ENCODE results near the gene MAP7.

GRCh38 chr6:136426627-136427377, 123.4 kb downstream of the MAP7 start:
- TF ChIP-seq CTCF (IDR thresholded peaks at IDR 0.05) (no peak), POLR2A (IDR thresholded peaks at IDR 0.05) (no peak)
